NCI-H748 treated with DMSO at 0.1 percent for 48 hours (cell line): ENCODE data around the gene CA10.

Source experiments
- DNase-seq: peaks from one replicate; lab custom pipeline; 2025; lab: John Stamatoyannopoulos, UW

Gene CA10

DNA sequence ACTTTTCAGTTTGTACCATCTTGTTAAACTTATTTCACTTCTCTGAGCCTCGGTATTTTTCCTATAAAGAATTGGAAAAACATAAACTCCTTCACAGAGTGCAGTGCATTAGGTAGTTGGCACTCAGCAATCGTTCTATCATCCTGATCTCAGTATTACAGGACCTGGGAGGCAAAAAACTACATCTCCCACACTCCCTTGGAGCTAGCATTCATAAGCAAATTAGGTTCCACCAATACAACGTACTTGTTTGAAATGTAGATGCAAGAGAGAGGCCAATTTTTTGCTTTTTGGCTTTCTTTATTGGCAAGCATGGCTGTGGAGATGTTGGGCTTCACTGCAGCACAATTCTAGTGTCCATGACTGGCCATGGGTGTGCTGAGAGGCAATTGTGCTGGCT is 285.2 kb downstream of the CA10 start:
- no peak for DNase-seq

DNA sequence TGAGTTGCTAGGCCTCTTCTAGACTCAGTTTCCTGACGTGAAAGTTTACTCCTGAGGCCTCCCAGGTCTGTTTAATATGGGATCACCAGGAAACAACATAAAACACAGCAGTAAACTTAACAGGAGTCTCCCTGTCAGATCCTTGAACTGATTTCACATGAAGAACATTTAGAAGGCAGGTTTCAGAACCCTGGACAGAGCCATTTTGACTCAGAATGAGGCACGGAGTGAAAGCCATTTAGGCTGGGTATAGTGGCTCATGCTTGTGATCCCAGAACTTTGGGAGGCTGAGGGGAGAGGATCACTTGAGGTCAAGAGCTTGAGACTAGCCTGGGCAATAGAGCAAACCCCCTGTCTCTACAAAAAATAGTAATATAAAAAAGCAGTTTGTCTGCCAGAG is 289.1 kb downstream of the CA10 start:
- no peak for DNase-seq

GRCh38 chr17:51860954-51861561 is 297.5 kb downstream of the CA10 start:
- peak; percentile 38 for DNase-seq

DNA sequence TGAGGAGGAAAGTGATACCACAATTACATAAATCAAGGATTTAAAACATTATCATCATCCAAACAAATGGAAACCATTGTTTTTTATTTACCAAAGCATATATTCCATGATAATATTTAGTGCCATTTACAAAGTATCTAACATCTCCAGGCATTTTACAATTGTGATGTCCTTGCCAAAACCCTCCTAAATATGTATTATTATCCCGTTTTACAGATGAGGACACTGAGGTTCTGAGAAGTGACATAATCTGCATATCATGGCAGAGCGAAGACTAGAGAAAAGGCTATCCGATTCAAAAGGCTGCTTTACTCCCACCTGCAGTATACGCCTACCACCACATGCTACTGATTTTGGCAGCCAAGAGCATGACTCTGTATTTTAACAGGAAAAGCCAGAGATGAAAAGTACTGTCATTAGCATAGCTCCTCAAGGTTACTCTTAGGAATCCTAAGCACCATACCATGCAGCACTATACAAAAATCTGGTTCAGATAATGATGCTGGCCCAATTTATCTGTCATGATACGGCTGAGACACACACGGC is 301.4 kb downstream of the CA10 start:
- DNase-seq = no peak

- no peak for DNase-seq
These were observed 302.7 kb downstream of the CA10 start for GRCh38 chr17:51855806-51856205.

GRCh38 chr17:51853857-51854256 is 304.7 kb downstream of the CA10 start:
- no peak for DNase-seq

DNA sequence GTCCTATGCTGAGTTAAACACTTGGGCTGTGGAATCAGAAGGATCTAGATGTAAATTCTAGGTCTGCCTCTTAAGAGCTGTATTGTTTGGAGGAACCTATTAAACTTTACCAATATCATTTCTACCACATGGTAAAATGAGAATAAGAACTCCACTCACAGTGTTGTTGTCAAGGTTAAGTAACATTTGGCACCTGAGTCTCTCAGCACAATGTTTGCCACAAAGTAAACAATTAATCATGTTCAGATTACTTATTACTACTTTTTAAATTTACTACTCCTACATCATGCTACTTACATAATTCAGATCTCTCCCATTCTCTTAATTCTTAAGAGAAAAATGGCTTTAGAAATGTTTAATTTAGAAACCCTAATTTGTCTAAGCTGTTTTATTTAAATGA is 305.9 kb downstream of the CA10 start:
- DNase-seq = no peak

DNA sequence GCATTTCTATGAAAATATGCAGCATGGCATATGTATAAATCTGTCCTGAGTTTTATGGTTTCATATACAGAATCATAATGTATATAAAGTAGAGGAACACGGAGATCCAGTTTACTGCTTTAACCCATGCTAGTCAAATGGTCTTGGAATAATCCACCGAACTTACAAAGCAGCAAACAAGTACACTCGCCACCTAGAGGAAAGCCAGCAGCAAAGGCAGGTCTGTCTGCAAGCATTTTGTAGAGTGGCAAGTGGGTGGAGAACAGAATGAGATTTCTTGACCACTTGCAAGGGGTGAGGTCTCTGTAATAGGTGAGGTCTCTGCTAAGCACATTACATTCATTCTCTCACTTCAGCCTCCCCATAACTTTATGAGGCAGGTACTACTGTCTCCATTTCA is 308.3 kb downstream of the CA10 start:
- DNase-seq = no peak

- no peak for DNase-seq
These were observed 310.1 kb downstream of the CA10 start for GRCh38 chr17:51848451-51848850.

DNA sequence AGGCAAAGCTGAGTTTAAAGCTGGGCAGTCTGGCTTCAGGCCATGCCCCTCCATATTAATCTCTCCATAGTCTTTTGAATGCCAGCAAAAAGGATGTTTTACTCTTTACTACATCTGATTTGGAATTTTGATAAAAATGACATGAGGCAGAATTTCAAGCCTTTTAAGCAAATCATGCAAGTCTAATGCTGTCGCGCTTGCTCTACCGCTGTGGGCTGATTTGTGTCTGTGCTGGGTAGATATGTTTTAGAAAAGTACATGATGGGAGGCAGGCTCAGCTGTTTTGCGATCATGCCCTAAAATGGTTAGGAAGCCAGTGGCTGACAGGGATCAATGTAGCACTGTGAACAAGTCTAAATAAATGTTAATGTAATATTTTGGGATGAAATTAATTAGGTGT is 311.9 kb downstream of the CA10 start:
- no peak for DNase-seq

- no peak for DNase-seq
These were observed 312.7 kb downstream of the CA10 start for GRCh38 chr17:51845776-51846175.

DNA sequence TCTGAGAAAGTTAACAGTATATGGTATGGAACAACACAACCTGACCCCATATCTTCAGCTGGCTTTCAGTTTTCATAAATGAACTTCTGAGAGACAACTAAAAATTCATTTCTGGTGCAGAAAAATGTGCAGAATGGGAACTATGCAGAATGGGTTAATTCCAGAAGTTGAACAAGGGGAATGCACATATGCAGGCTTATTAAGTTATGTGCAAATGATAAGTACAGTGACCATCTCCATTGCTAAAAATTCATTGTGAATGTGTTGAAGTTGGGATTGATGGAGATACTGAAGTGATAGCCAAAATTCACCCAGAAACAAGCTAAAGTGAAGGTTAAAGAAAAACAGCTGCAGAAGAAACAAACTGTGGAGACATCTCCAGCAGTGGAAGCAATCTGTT is 315.8 kb downstream of the CA10 start:
- DNase-seq = no peak

DNA sequence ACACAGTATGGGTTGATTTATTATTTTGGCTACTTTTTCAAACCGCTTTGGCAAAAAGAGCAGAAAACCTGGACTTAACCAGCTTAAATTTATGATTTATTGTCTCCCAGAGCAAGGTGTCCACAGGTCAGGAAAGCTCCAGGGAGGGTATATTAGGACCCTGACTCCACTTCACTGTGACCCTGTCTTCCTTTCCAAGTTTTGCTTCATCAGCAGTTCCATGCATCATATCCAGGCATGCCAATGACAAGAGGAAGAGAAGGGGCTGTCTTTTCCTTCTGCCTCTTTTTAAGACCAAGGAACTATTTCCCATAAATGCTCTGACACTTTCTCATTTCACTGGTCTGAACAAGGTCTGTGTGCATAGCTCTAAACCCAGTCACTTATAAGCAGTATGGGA is 316.8 kb downstream of the CA10 start:
- no peak for DNase-seq

DNA sequence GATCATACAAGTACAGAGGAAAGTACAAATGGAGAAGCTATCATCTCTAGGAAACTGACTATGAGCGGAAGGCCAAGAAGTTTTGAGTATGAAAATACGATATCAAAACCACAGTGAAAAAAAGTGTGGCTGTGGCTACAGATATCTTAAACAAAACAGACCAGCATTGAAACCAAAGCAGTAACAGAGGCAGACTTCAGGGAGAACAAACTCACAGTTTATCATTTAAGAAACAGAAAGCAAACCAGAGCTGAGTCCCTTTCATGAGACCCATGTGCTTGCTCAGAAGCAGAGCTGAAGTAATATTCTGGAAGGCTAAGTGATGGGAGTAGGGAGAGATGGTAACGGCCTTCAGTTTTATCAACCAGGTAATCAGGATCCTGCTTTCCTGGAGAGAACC is 317.8 kb downstream of the CA10 start:
- DNase-seq = no peak

DNA sequence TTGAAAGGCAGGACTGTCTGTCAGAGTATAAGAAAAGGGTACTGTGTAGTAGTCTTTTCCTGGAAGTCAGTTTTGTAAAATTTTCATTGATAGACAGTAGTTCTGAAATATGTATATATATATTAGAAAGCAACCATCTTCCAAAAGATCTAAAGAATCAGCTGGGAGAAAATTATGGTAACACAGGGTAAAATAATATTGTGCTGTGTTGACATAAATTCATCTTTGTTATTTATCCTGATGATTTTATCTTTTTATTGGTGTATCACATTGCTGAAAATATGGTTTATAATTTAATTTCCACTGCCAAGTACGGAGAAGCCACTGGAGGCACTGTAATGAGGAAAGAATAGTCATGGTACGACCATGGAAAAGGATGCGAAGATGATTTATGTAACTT is 324.9 kb downstream of the CA10 start:
- no peak for DNase-seq

- DNase-seq = no peak
These were observed 325.5 kb downstream of the CA10 start for GRCh38 chr17:51833045-51833444.

DNA sequence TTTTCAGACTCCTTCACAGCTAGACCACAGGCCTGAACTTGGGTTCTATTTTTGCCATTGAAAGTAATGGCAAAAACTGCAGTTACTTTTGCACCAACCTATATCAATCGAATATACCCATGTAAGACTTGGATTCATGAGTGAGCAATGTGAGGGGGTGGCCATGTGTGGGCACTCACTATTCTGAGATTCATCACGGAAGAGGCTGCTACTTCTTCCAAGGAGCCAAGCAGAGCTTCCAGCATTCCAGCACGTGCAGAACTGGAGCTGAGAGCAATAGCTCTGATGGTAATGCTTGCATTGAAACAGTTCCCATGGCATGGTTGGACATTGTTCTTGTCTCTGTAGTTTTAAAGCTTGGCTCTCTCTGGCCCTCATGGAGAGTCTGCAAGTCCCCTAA is 327.6 kb downstream of the CA10 start:
- DNase-seq = no peak

DNA sequence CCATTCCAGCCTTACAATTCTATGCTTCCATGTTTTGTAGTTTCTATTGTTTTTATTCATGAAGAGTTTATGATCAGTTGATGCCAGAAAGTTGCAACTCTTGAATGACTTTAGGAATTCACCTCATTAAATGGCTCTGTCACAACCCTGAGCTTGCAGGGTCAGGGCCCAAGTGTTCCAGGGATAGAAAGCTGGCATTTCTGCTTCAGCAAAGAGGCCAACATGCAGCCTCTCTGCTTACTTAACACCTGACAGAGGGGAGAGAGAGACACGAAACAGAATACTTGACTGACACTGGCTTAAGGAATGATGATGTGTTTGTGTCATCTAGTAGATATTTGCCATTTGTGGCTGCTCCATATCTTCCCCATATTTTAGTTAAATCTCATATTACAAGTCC is 328.1 kb downstream of the CA10 start:
- no peak for DNase-seq

GRCh38 chr17:51828901-51829300 is 329.6 kb downstream of the CA10 start:
- no peak for DNase-seq

DNA sequence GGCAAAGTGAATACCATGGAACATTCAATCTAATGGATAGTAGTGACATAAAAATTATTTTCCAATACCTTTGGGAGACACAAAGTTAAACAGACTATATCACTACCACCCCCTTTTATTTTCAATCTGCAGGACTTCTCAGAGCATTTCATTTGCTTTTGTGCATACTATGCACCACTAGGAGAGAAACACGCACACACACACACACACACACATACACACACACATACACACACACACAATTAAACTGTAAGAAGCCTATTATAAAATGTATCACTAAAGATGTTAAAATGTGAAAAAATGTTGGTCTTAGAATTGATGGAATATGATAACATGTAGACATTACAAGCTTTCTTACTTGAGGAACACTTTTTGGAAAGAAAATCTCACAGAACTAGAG is 331.4 kb downstream of the CA10 start:
- DNase-seq = no peak

GRCh38 chr17:51820766-51821165 is 337.7 kb downstream of the CA10 start:
- DNase-seq = no peak

- DNase-seq = no peak
These were observed 338.3 kb downstream of the CA10 start for GRCh38 chr17:51820252-51820651.

GRCh38 chr17:51819341-51820219 is 338.9 kb downstream of the CA10 start:
- DNase-seq = no peak

DNA sequence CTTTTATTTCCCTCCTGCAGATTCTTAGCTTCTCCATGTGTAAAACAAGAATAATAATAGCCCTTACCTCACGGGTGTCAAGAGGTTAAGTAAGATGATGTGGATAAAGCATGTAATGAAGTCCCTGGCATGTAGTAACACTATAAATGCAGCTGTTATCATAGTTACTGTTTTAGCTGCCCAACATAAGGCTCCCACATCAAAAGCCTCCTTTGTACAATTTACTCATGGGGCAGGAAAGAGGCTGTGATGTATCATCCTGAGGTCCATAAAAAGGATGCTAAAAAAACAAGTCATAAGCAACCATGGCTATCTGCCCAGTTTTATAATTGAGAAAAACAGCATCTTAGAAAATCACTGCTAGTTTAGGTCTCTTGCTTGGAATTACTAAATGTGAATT is 339.7 kb downstream of the CA10 start:
- no peak for DNase-seq
